Right lobe of liver (tissue), 4 donors: ENCODE data around the gene PER2.

Experiments
- POLR2A ChIP-seq: fragments of 450-650 bp; IDR thresholded peaks from one replicate; pipeline ENCODE4 v1.6.1; 2017; ENCODE audit warnings: antibody characterized with exemption, mild to moderate bottlenecking
- TF ChIP-seq, protein P1 (sequence below), 4 donors: fragments of 200-600 bp in 3 of 4; fragments of 450-650 bp in 1 of 4; IDR thresholded peaks; one replicate each; pipeline versions ENCODE4 v1.5.1 to v1.8.0; 2016 to 2022; ENCODE audit warnings: antibody characterized with exemption in 4 of 4, mild to moderate bottlenecking in 2 of 4
- donor health status: DM: no; HTN: no; CAD: no.
- donor health status: DM: no; HTN: no; CAD: no.
- donor health status: DM: no; HTN: yes; CAD: no.

DNA sequence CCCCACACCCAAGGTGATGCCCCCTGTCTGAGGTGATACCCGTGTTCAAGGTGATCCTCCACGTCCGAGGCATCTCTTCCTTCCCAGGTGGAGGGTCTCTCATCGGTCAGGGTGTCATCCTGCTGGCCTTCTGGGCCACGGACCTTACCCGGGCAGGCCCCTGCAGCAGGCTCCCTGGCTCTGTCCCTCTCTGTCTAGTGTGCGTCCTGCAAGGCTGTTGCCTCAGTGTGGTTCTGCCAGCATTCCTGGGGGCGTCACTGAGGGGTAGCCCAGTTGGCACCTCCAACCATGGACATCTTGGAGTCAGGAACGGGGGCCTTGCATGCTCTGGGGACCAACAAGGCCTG, 5.6 kb upstream of the PER2 start:
- TF ChIP-seq POLR2A: no peak
- TF ChIP-seq, protein P1, sequence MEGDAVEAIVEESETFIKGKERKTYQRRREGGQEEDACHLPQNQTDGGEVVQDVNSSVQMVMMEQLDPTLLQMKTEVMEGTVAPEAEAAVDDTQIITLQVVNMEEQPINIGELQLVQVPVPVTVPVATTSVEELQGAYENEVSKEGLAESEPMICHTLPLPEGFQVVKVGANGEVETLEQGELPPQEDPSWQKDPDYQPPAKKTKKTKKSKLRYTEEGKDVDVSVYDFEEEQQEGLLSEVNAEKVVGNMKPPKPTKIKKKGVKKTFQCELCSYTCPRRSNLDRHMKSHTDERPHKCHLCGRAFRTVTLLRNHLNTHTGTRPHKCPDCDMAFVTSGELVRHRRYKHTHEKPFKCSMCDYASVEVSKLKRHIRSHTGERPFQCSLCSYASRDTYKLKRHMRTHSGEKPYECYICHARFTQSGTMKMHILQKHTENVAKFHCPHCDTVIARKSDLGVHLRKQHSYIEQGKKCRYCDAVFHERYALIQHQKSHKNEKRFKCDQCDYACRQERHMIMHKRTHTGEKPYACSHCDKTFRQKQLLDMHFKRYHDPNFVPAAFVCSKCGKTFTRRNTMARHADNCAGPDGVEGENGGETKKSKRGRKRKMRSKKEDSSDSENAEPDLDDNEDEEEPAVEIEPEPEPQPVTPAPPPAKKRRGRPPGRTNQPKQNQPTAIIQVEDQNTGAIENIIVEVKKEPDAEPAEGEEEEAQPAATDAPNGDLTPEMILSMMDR (IDR thresholded peaks at IDR 0.05): no peak
